ENCODE measurements around the gene MAB21L2.

MAB21L2 gene

DNA sequence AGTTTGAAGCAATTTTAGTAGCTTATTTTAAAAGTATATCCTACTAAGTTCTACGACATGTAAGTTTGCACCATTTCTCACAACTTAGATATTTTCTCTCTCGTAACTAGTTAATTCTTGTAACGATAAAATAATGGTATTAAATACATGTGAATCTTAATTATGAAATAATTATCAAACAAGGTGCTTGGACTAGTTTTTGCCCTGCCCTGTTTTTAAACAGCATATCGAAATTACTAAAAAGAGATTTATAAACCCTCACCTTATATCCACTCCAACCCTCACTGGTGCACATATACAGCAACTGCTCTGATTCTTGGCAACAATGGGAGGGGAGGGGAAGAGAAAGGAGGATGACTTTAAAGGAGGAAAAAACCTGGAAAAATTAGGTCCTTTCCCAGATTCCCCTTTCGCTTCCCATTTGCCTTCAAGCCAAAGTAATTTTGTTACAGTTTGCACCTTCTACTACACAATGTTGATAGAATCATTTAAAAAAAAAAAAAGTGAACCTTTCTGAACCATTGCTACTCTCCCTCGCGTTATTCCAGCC, 820 bp upstream of the MAB21L2 start:
- Mint-ChIP-seq H3K36me3 (ENCODE audit: insufficient read depth) (peaks cover 29% of the 10 kb centered on the region), H3K27me3 (no peaks in the 10 kb centered on the region), H3K9me3 (no peaks in the 10 kb centered on the region), H3K4me3 (no peak overlapping the region), H3K4me1 (ENCODE audit: low read depth in 2 of 2) (peaks cover 0 to 6% of the 10 kb centered on the region in 2 donors), H3K27ac (no peak overlapping the region)
- no peak for ATAC-seq (replicated peaks)
- DNase-seq: no peak

GRCh38 chr4:150581641-150582051, 305 bp upstream of the MAB21L2 start:
- no peaks in the 10 kb centered on the region for H3K27me3 Mint-ChIP-seq
- no peak for DNase-seq
- peaks cover 31% of the 10 kb centered on the region for H3K36me3 Mint-ChIP-seq (ENCODE audit: insufficient read depth)
- H3K4me3 Mint-ChIP-seq: no peak overlapping the region
- H3K9me3 Mint-ChIP-seq: no peaks in the 10 kb centered on the region
- no peak overlapping the region for H3K27ac Mint-ChIP-seq
- H3K4me1 Mint-ChIP-seq (ENCODE audit: low read depth in 2 of 2): peaks cover 0 to 6% of the 10 kb centered on the region in 2 donors
- ATAC-seq (replicated peaks): no peak

DNA sequence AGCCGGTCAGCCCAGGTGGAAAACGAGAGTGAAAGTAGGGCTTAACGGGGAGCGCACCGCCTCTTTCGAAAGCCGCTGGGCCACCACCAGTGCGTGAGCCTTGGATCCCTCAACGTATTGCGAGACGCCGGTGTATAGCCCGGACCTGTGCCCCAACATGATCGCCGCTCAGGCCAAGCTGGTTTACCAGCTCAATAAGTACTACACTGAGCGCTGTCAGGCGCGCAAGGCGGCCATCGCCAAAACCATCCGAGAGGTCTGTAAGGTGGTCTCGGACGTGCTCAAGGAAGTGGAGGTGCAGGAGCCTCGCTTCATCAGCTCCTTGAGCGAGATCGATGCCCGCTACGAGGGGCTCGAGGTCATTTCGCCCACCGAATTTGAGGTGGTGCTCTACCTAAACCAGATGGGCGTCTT, 929 bp downstream of the MAB21L2 start:
- H3K9me3 Mint-ChIP-seq: no peaks in the 10 kb centered on the region
- H3K36me3 Mint-ChIP-seq (ENCODE audit: insufficient read depth): peaks cover 31% of the 10 kb centered on the region
- no peaks in the 10 kb centered on the region for H3K27me3 Mint-ChIP-seq
- ATAC-seq (replicated peaks): no peak
- peak overlapping the region in 1 of 2 donors; percentile 46 for H3K27ac Mint-ChIP-seq
- DNase-seq: no peak
- H3K4me1 Mint-ChIP-seq (ENCODE audit: low read depth in 2 of 2): peaks cover 0 to 6% of the 10 kb centered on the region in 2 donors
- H3K4me3 Mint-ChIP-seq: no peak overlapping the region

DNA sequence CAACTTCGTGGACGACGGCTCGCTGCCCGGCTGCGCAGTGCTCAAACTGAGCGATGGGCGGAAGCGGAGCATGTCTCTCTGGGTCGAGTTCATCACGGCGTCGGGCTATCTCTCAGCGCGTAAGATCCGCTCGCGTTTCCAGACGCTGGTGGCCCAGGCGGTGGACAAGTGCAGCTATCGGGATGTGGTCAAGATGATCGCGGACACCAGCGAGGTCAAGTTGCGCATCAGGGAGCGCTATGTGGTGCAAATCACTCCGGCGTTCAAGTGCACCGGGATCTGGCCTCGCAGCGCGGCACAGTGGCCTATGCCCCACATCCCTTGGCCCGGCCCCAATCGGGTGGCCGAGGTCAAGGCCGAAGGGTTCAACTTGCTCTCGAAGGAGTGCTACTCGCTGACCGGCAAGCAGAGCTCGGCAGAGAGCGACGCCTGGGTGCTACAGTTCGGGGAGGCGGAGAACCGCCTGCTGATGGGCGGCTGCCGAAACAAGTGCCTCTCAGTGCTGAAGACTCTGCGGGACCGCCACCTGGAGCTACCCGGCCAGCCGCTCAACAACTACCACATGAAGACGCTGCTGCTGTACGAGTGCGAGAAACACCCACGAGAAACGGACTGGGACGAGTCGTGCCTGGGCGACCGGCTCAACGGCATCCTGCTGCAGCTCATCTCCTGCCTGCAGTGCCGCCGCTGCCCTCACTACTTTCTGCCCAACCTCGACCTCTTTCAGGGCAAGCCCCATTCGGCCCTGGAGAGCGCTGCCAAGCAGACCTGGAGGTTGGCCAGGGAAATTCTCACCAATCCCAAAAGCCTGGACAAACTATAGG, 1.5 kb downstream of the MAB21L2 start:
- DNase-seq: no peak

GRCh38 chr4:150584111-150584915, 2.4 kb downstream of the MAB21L2 start:
- DNase-seq (no peak), ATAC-seq (replicated peaks) (no peak)
- H3K27ac Mint-ChIP-seq: no peak overlapping the region
- H3K36me3 Mint-ChIP-seq (ENCODE audit: insufficient read depth): peaks cover 35% of the 10 kb centered on the region
- no peaks in the 10 kb centered on the region for H3K9me3 Mint-ChIP-seq
- H3K4me1 Mint-ChIP-seq (ENCODE audit: low read depth in 2 of 2): peaks cover 0 to 5% of the 10 kb centered on the region in 2 donors
- H3K27me3 Mint-ChIP-seq: no peaks in the 10 kb centered on the region
- no peak overlapping the region for H3K4me3 Mint-ChIP-seq

More for the DNA sequence above, 1.5 kb downstream of the MAB21L2 start:
- H3K9me3 Mint-ChIP-seq: no peaks in the 10 kb centered on the region
- no peak overlapping the region for H3K27ac Mint-ChIP-seq
- ATAC-seq (replicated peaks): no peak
- no peak overlapping the region for H3K4me3 Mint-ChIP-seq
- H3K36me3 Mint-ChIP-seq (ENCODE audit: insufficient read depth): peaks cover 35% of the 10 kb centered on the region
- peaks cover 0 to 6% of the 10 kb centered on the region in 2 donors for H3K4me1 Mint-ChIP-seq (ENCODE audit: low read depth in 2 of 2)
- H3K27me3 Mint-ChIP-seq: no peaks in the 10 kb centered on the region

DNA sequence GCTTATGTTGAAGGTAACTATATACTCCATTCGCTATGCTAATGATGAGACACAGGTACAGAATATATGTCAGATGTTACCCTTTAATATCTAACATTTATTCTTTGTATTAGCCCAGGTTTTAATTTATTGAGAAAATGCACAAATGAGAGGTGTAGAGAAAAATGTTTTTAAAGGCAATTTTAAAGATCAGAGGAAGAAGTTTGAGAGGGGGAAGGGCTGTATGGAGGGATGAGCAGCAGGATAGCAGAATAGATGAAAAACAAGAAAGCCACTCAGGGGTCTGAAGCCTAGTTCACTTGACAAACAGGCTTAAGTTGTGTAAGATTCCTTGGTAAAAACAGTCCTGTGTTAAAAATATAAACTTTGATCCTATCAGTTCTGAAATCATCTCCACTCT, 3.7 kb downstream of the MAB21L2 start:
- no peak for ATAC-seq (replicated peaks)
- Mint-ChIP-seq H3K9me3 (no peaks in the 10 kb centered on the region), H3K36me3 (ENCODE audit: insufficient read depth) (peaks cover 44% of the 10 kb centered on the region), H3K27ac (peak overlapping the region; percentile 3 to 42), H3K4me1 (ENCODE audit: low read depth in 2 of 2) (peaks cover 0 to 8% of the 10 kb centered on the region in 2 donors), H3K4me3 (no peak overlapping the region), H3K27me3 (no peaks in the 10 kb centered on the region)
- no peak for DNase-seq

GRCh38 chr4:150586162-150586810, 4.3 kb downstream of the MAB21L2 start:
- Mint-ChIP-seq H3K27ac (peak overlapping the region; percentile 39 to 42), H3K9me3 (no peaks in the 10 kb centered on the region), H3K27me3 (no peaks in the 10 kb centered on the region), H3K4me1 (ENCODE audit: low read depth in 2 of 2) (peaks cover 0 to 8% of the 10 kb centered on the region in 2 donors), H3K4me3 (no peak overlapping the region), H3K36me3 (ENCODE audit: insufficient read depth) (peaks cover 47% of the 10 kb centered on the region)
- no peak for DNase-seq
- ATAC-seq (replicated peaks): no peak

GRCh38 chr4:150588316-150588715, 6.4 kb downstream of the MAB21L2 start:
- DNase-seq: no peak
- Mint-ChIP-seq H3K4me3 (no peak overlapping the region), H3K9me3 (no peaks in the 10 kb centered on the region), H3K4me1 (ENCODE audit: low read depth in 2 of 2) (peaks cover 0 to 8% of the 10 kb centered on the region in 2 donors), H3K27ac (peak overlapping the region in 1 of 2 donors; percentile 55), H3K27me3 (no peaks in the 10 kb centered on the region), H3K36me3 (ENCODE audit: insufficient read depth) (peaks cover 37% of the 10 kb centered on the region)
- no peak for ATAC-seq (replicated peaks)

DNA sequence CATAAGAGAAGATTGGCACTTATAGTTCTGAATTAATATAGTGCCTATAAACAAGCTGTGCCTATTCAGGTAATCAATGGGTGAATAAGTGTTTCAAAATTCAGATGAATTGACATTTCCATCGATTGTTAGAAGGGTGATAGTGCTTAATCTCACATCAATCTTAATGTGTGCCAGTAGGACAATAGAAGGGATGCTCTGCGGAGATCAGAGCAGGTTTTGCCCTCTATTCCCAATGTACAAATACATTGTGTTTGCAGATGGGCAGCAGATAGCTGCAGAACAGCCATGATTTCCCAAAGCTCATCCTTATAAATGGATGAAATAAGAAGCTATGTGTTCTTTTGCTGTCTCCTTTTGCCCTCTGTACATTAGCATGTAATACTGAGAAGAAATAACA, 7.2 kb downstream of the MAB21L2 start:
- no peak for ATAC-seq (replicated peaks)
- peaks cover 30% of the 10 kb centered on the region for H3K36me3 Mint-ChIP-seq (ENCODE audit: insufficient read depth)
- no peak overlapping the region for H3K4me3 Mint-ChIP-seq
- no peak for DNase-seq
- H3K27ac Mint-ChIP-seq: peak overlapping the region in 1 of 2 donors; percentile 55
- H3K9me3 Mint-ChIP-seq: no peaks in the 10 kb centered on the region
- no peaks in the 10 kb centered on the region for H3K27me3 Mint-ChIP-seq
- H3K4me1 Mint-ChIP-seq (ENCODE audit: low read depth in 2 of 2): peaks cover 0 to 8% of the 10 kb centered on the region in 2 donors

DNA sequence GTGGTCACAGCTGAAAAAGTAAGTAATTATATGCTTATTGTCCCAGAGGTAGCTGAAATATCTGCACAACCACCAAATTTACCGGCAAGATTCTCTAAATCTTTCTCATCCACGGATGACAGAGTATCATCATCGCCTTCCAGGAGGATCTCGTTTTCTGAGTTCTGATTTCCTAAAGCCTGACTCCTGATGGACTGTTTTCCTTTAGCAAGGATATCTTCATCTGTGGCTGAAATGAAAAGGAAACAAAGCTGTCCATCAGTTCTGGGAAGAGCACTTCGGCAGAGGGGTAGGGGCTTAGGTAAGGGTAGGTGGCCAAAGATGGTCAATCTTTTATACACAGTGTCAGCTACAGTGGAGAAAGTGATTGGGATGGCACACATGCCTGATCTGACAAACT, 8.7 kb downstream of the MAB21L2 start:
- Mint-ChIP-seq H3K27me3 (no peaks in the 10 kb centered on the region), H3K9me3 (no peaks in the 10 kb centered on the region), H3K27ac (no peak overlapping the region), H3K4me1 (ENCODE audit: low read depth in 2 of 2) (peaks cover 0 to 8% of the 10 kb centered on the region in 2 donors), H3K36me3 (ENCODE audit: insufficient read depth) (peaks cover 26% of the 10 kb centered on the region), H3K4me3 (no peak overlapping the region)
- ATAC-seq (replicated peaks): no peak
- DNase-seq: no peak

DNA sequence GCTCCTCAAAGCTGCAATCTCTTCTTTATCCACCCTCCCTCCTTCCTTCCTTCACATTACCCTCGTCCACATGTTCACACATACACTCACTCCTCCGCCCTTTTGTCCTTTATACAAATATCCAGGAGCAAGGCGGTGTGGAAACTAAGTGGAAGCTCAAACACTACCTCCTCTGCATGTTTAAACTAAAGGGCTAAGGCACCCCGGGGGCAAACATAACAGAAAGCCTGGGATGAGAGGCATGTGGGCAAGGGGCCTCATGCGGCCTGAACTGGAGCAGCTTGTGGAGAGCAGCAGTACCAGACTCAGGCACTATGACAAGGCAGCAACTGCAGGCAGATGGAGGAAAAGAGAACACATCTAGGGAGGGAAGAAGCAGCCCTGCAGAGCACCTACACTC, 9.5 kb downstream of the MAB21L2 start:
- no peak for ATAC-seq (replicated peaks)
- DNase-seq: no peak
- Mint-ChIP-seq H3K9me3 (no peaks in the 10 kb centered on the region), H3K27me3 (no peaks in the 10 kb centered on the region), H3K27ac (no peak overlapping the region), H3K4me3 (no peak overlapping the region), H3K36me3 (ENCODE audit: insufficient read depth) (peaks cover 19% of the 10 kb centered on the region), H3K4me1 (ENCODE audit: low read depth in 2 of 2) (peaks cover 0 to 8% of the 10 kb centered on the region in 2 donors)

GRCh38 chr4:150591904-150592303, 10.0 kb downstream of the MAB21L2 start:
- ATAC-seq (replicated peaks) (no peak), DNase-seq (no peak)
- Mint-ChIP-seq H3K27me3 (no peaks in the 10 kb centered on the region), H3K27ac (no peak overlapping the region), H3K4me3 (no peak overlapping the region), H3K4me1 (ENCODE audit: low read depth in 2 of 2) (peaks cover 0 to 8% of the 10 kb centered on the region in 2 donors), H3K9me3 (no peaks in the 10 kb centered on the region), H3K36me3 (ENCODE audit: insufficient read depth) (peaks cover 19% of the 10 kb centered on the region)

- DNase-seq (no peak), ATAC-seq (replicated peaks) (no peak)
- no peak overlapping the region for H3K4me3 Mint-ChIP-seq
- H3K27me3 Mint-ChIP-seq: no peaks in the 10 kb centered on the region
- H3K9me3 Mint-ChIP-seq: no peaks in the 10 kb centered on the region
- peaks cover 0 to 4% of the 10 kb centered on the region in 2 donors for H3K4me1 Mint-ChIP-seq (ENCODE audit: low read depth in 2 of 2)
- H3K27ac Mint-ChIP-seq: no peak overlapping the region
- peaks cover 26% of the 10 kb centered on the region for H3K36me3 Mint-ChIP-seq (ENCODE audit: insufficient read depth)
Measured at GRCh38 chr4:150593996-150594395, 12.0 kb downstream of the MAB21L2 start.
